ENCODE results near the gene DMP1.

The DMP1 gene

DNA sequence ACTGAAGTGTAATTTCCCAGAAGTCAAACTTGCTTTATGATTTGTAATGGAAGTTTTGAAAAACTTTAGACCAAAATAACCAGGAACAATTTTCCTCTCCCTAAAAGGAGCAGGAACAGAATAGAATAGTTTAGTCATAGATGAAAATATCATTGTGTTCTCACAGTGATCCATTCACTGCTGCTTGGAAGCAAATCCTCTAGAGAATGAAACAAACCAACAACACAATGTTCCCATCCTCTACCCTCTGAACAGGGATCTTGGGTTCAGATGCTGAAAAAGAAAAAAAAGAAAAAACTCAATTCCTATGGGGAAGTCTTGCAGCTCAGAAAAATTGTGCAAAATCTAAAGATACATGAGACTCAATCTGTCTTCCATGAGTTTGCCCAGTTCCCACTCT is 29.6 kb upstream of the DMP1 start:
- DNase-seq = no peak
- in situ Hi-C loops (cut with HindIII; ENCODE audit: low pct_ligation_motif_present, low sequenced_read_pairs) = no loop called here
- no peak overlapping the region for H3K4me3 ChIP-seq (ENCODE audit: low read depth, low read length)
- H3K27me3 ChIP-seq (replicated peaks) = no peaks in the 10 kb centered on the region
- H3K27ac ChIP-seq = no peak overlapping the region
- TF ChIP-seq, protein P1, sequence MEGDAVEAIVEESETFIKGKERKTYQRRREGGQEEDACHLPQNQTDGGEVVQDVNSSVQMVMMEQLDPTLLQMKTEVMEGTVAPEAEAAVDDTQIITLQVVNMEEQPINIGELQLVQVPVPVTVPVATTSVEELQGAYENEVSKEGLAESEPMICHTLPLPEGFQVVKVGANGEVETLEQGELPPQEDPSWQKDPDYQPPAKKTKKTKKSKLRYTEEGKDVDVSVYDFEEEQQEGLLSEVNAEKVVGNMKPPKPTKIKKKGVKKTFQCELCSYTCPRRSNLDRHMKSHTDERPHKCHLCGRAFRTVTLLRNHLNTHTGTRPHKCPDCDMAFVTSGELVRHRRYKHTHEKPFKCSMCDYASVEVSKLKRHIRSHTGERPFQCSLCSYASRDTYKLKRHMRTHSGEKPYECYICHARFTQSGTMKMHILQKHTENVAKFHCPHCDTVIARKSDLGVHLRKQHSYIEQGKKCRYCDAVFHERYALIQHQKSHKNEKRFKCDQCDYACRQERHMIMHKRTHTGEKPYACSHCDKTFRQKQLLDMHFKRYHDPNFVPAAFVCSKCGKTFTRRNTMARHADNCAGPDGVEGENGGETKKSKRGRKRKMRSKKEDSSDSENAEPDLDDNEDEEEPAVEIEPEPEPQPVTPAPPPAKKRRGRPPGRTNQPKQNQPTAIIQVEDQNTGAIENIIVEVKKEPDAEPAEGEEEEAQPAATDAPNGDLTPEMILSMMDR (IDR thresholded peaks at IDR 0.05; ENCODE audit: low read depth, low read length, missing control alignments) = no peak
- H3K36me3 ChIP-seq (replicated peaks) = no peaks in the 10 kb centered on the region

DNA sequence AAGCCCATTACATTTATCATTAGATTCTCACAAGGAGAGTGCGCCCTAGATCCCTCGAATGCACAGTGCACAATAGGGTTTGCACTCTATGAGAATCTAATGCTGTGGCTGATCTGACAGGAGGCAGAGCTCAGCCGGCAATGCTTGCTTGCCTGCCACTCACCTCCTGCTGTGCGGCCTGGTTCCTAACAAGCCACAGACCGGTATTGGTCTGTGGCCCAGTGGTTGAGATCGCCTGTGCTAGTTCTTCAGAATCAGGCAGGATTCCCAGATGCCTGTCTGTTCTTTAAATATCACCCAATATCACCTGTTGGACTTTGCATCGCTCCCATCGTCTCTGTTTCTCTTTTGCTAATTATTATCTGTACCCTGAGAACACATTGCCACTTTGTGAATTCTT is 27.8 kb upstream of the DMP1 start:
- H3K27ac ChIP-seq = no peak overlapping the region
- TF ChIP-seq, protein P1 (IDR thresholded peaks at IDR 0.05; ENCODE audit: low read depth, low read length, missing control alignments) = no peak
- H3K36me3 ChIP-seq (replicated peaks) = no peaks in the 10 kb centered on the region
- H3K4me3 ChIP-seq (ENCODE audit: low read depth, low read length) = no peak overlapping the region
- no peak for DNase-seq
- in situ Hi-C loops (cut with HindIII; ENCODE audit: low pct_ligation_motif_present, low sequenced_read_pairs) = no loop called here
- H3K27me3 ChIP-seq (replicated peaks) = no peaks in the 10 kb centered on the region

DNA sequence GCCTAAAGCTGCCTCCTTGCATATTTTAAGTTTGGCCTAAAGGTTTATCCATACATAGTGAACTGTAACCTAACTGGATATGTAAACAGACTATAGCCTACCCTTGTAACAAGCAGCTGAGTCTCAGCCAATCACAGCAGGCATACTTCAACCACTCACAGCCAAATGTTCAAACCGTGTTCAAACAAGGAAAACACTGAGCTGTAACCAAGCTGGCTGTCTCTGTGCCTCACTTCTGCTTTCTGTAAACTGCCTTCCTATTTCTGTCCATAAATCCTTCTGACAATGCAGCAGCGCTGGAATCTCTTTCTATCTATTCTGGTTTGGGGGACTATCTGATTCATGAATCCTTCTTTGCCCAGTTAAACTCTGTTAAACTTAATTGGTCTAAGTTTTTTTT is 25.4 kb upstream of the DMP1 start:
- Histone ChIP-seq H3K27ac (no peak overlapping the region), H3K4me3 (ENCODE audit: low read depth, low read length) (no peak overlapping the region), H3K27me3 (replicated peaks) (no peaks in the 10 kb centered on the region), H3K36me3 (replicated peaks) (no peaks in the 10 kb centered on the region)
- no peak for DNase-seq
- in situ Hi-C loops (cut with HindIII; ENCODE audit: low pct_ligation_motif_present, low sequenced_read_pairs) = no loop called here
- TF ChIP-seq, protein P1 (IDR thresholded peaks at IDR 0.05; ENCODE audit: low read depth, low read length, missing control alignments) = no peak

DNA sequence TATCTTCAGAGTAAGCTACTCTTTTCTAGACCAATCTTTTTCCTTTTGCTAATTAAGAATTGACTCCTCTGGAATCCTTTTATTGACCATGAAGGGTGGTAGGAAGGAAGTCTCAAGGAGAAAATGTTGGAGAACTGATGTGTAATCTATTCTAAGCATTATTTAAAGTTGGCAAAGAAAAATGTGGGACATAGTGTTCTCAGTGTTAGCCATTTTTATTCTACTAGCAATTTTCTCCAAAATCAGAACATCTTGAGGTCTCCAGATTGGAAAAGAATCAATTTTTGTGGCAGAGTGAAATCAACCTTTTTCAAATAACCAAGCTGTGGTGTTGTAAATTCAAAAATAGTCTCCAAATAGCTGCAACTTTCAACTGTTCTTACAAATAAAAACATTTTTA is 18.4 kb upstream of the DMP1 start:
- TF ChIP-seq, protein P1 (IDR thresholded peaks at IDR 0.05; ENCODE audit: low read depth, low read length, missing control alignments) = no peak
- no peak for DNase-seq
- Histone ChIP-seq H3K27me3 (replicated peaks) (no peaks in the 10 kb centered on the region), H3K27ac (no peak overlapping the region), H3K4me3 (ENCODE audit: low read depth, low read length) (no peak overlapping the region), H3K36me3 (replicated peaks) (no peaks in the 10 kb centered on the region)
- in situ Hi-C loops (cut with HindIII; ENCODE audit: low pct_ligation_motif_present, low sequenced_read_pairs) = no loop called here

DNA sequence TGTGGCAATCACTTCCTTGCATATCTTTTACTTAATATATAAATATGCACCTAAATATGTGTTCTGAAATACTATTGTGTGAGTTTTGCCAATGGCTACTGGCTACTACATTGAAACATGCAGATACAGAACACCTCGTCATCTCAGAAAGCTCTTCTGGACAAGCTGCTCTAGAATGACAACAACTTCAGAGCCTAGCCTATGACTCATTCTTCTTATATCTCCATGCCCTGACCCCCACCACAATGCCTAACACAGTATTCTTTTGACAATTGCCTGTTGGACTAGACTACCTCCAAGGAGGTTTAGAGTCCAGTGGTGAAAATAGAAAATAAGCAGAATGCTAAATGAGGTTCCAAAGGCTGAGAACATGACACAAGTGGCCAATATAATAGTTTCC is 17.6 kb upstream of the DMP1 start:
- Histone ChIP-seq H3K36me3 (replicated peaks) (no peaks in the 10 kb centered on the region), H3K27me3 (replicated peaks) (no peaks in the 10 kb centered on the region), H3K27ac (no peak overlapping the region), H3K4me3 (ENCODE audit: low read depth, low read length) (no peak overlapping the region)
- TF ChIP-seq, protein P1 (IDR thresholded peaks at IDR 0.05; ENCODE audit: low read depth, low read length, missing control alignments) = no peak
- in situ Hi-C loops (cut with HindIII; ENCODE audit: low pct_ligation_motif_present, low sequenced_read_pairs) = no loop called here
- peak; percentile 70 for DNase-seq

DNA sequence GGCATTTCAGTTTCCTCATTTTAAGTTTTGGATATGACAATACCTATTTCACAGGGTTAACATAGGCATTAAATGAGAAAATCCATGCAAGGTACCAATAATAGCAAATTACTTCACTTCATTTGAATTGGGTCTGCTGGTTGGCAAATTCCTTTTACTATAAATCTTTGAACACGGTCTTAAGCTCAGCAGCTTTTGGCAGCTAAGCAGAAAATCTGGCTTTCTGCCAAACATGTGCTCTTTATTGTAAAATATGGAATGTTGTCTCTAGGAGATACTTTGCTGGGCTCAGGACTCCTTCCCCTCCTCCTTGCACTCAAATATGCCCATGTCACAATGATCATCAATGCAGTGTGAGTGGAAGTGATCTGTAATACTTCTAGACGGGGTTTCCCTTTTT is 16.8 kb upstream of the DMP1 start:
- peak; percentile 49 for DNase-seq
- in situ Hi-C loops (cut with HindIII; ENCODE audit: low pct_ligation_motif_present, low sequenced_read_pairs) = no loop called here
- TF ChIP-seq, protein P1 (IDR thresholded peaks at IDR 0.05; ENCODE audit: low read depth, low read length, missing control alignments) = no peak
- Histone ChIP-seq H3K27me3 (replicated peaks) (no peaks in the 10 kb centered on the region), H3K27ac (no peak overlapping the region), H3K36me3 (replicated peaks) (no peaks in the 10 kb centered on the region), H3K4me3 (ENCODE audit: low read depth, low read length) (no peak overlapping the region)
